Heart left ventricle (tissue), 16 donors: ENCODE data around the gene DSTN. TPM values are rescaled to one million over a fixed set of nuclear protein-coding genes. Genes with fewer than 3 reads are reported as not detected.

ENCODE experiments used
- ATAC-seq, 4 donors: fragments of 200-7000 bp; cut with Tn5 transposase; one replicate each; pipeline ENCODE4 v1.9.1; 2020 to 2022; ENCODE audit warnings: moderate library complexity in 4 of 4, mild to moderate bottlenecking in 3 of 4, moderate number of reproducible peaks in 1 of 4
- DNase-seq, 5 donors: peaks; one replicate each; pipeline ENCODE4 v3.0.0-alpha.2; 2020
- H3K27ac ChIP-seq, 12 donors: fragments of 200-600 bp; sonication (generic) in 4 of 12; one replicate each; pipeline versions ENCODE4 v1.5.0 to v1.8.0; 2016 to 2022; ENCODE audit warnings: mild to moderate bottlenecking in 2 of 12
- H3K27me3 ChIP-seq, 9 donors: fragments of 200-600 bp; sonication (generic) in 2 of 9; one replicate each; pipeline versions ENCODE4 v1.5.1 to v1.8.0; 2016 to 2022; ENCODE audit warnings: mild to moderate bottlenecking in 3 of 9
- H3K36me3 ChIP-seq, 9 donors: fragments of 200-600 bp; sonication (generic) in 2 of 9; one replicate each; pipeline versions ENCODE4 v1.5.0 to v1.8.0; 2018 to 2022; ENCODE audit warnings: mild to moderate bottlenecking in 2 of 9
- H3K4me1 ChIP-seq, 12 donors: fragments of 200-600 bp; sonication (generic) in 4 of 12; one replicate each; pipeline versions ENCODE4 v1.5.0 to v1.8.0; 2016 to 2022; ENCODE audit warnings: mild to moderate bottlenecking in 3 of 12
- H3K4me3 ChIP-seq, 12 donors: fragments of 200-600 bp; sonication (generic) in 4 of 12; one replicate each; pipeline versions ENCODE4 v1.5.0 to v1.8.0; 2017 to 2022; ENCODE audit warnings: mild to moderate bottlenecking in 9 of 12, moderate library complexity in 4 of 12
- H3K9me3 ChIP-seq, 12 donors: fragments of 200-600 bp; sonication (generic) in 4 of 12; one replicate each; pipeline versions ENCODE4 v1.5.0 to v1.8.0; 2016 to 2022; ENCODE audit warnings: mild to moderate bottlenecking in 1 of 12
- POLR2A ChIP-seq, 2 donors: fragments of 450-650 bp; IDR thresholded peaks; one replicate each; pipeline ENCODE4 v1.6.1; 2017; ENCODE audit warnings: antibody characterized with exemption in 2 of 2, mild to moderate bottlenecking in 2 of 2, moderate library complexity in 2 of 2
- WGBS, 4 donors: extraction: QIAGEN DNeasy Blood & Tissue Kit in 2 of 4; methylation state at CpG; one replicate each; pipeline versions ENCODE4 v1.1.5 to v1.1.7; 2013 to 2018; 5-methylcytosine and 5-hydroxymethylcytosine counted together
- intact Hi-C, 10 donors: fragments of 100-400 bp; cut with DNase I; formaldehyde crosslinking; loops; one replicate each; pipeline versions ENCODE4 v1.11.1 to v1.14.2; 2022
- polyA plus RNA-seq, 2 donors: library from polyadenylated mRNA; stranded (reverse); fragments of 200-250 nt; gene quantifications; one replicate each; pipeline ENCODE4 v1.2.3, GENCODE V29; 2013
- total RNA-seq, 9 donors: library from RNA; depleted of rRNA in 2 of 9; stranded (reverse); fragments of >200 nt in 2 of 9; fragmentation: NEBNext Ultra II Directional in 3 of 9; extraction: Animal tissue kit (Norgen Biotek cat#: 25700) in 3 of 9; gene quantifications; one replicate each; pipeline versions ENCODE4 v1.1.0 to v1.2.4, GENCODE V29; 2016 to 2023
- TF ChIP-seq, protein P1 (sequence below), 12 donors: fragments of 200-600 bp; sonication (generic) in 4 of 12; IDR thresholded peaks; one replicate each; pipeline versions ENCODE4 v1.5.0 to v1.8.0; 2018 to 2022; ENCODE audit warnings: antibody characterized with exemption in 12 of 12, mild to moderate bottlenecking in 5 of 12
- donor health status: ischemic (EF 13 %, LVEDD 7.1; RV severe dilation, severe dysfunction).
- donor health status: healthy with polysubstance abuse.
- donor health status: DM: no; HTN: yes; CAD: no.
- donor health status: DM: no; HTN: no; CAD: no.
- donor health status: ischemic (EF 25% LVEDD 6.9; RV normal size, moderate dysfunction).
- donor health status: ischemic (EF 25% LVEDD 5.7; RV mildly dilated, moderate dysfunction).
- donor health status: healthy.
- donor health status: DM: yes; HTN: yes; CAD: no.
- donor health status: ischemic (EF 35%, LVEDD 5.7; RV mildly dilated, moderate dysfunction).
- donor health status: nonischemic (EF 11% LVEDD 7.7; RV severe dilation, severe dysfunction).
- donor health status: DM: yes; HTN: yes; CAD: no.
- donor health status: PGD.
- donor health status: ischemic (EF 29% LVEDD 5.4; RV normal size, mild dysfunction).
- donor health status: nonischemic (EF 23%, LVEDD 6.1; RV moderate dilation, normal function).

The DSTN gene
- total and polyA plus RNA-seq, 11 donors = 447 to 738 (median 546) TPM

DNA sequence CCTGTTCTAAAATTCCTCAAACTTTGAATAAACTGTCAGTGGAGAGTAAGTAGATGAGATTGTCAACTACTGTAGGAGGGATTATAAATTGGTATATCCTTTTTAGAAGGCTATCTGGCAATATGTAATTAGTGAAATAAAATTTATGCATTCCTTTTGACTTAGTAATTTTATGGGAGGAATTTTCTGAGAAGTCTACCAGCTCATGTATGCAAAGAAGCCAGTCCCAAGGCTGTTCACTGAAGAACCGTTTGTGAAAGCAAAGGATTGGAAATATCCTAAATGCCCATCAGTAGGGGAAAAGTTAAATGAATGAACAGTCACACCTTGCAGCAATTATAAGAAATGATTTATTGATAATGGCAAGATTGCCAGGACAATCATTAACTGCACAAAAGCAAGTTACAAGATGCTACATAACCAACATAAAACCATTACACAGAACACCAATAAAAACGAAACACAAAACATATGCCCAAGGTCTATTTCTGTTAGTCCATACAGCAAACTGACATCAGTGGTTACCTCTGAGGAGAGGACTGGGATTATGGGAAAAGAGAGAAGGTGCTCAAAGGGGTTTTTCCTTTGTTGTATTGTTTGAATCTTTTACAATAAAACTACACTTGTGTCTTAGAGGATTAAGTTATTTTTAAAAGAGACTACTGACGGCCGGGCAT is 4.6 kb upstream of the DSTN start:
- no peak for DNase-seq
- TF ChIP-seq POLR2A (IDR thresholded peaks at IDR 0.05) = no peak
- TF ChIP-seq, protein P1, sequence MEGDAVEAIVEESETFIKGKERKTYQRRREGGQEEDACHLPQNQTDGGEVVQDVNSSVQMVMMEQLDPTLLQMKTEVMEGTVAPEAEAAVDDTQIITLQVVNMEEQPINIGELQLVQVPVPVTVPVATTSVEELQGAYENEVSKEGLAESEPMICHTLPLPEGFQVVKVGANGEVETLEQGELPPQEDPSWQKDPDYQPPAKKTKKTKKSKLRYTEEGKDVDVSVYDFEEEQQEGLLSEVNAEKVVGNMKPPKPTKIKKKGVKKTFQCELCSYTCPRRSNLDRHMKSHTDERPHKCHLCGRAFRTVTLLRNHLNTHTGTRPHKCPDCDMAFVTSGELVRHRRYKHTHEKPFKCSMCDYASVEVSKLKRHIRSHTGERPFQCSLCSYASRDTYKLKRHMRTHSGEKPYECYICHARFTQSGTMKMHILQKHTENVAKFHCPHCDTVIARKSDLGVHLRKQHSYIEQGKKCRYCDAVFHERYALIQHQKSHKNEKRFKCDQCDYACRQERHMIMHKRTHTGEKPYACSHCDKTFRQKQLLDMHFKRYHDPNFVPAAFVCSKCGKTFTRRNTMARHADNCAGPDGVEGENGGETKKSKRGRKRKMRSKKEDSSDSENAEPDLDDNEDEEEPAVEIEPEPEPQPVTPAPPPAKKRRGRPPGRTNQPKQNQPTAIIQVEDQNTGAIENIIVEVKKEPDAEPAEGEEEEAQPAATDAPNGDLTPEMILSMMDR (IDR thresholded peaks at IDR 0.05) = no peak
- peaks cover 0 to 23% (median 10%) of the 10 kb centered on the region in 12 donors for H3K4me1 ChIP-seq
- intact Hi-C loops = no loop called here
- no peaks in the 10 kb centered on the region for H3K36me3 ChIP-seq
- 76 to 82% (median 80%) methylated on average over 4 of the region's 4 CpGs for WGBS, 4 donors
- H3K27ac ChIP-seq = peak overlapping the region in 1 of 12 donors; percentile 100
- H3K9me3 ChIP-seq = no peaks in the 10 kb centered on the region
- ATAC-seq = no peak
- no peaks in the 10 kb centered on the region for H3K27me3 ChIP-seq
- no peak overlapping the region for H3K4me3 ChIP-seq

DNA sequence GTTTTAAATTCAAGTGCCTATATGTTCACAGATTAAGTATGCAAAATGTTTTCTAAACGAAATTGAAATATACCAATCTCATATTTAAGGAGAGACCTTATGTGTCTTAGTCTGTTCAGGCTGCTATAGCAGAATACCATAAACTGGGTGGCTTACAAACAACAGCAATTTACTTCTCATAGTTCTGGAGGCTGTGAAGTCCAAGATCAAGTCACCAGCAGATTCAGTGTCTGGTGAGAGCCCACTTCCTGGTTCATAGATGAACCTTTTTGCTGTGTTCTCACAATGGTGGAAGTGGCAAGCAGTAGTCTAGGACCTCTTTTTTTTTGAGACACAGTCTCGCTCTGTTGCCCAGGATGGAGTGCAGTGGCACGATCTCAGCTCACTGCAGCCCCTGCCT is 3.5 kb upstream of the DSTN start:
- WGBS, 4 donors = 85 to 97% (median 92%) methylated on average over 3 of the region's 3 CpGs
- H3K4me3 ChIP-seq = no peak overlapping the region
- DNase-seq (no peak), ATAC-seq (no peak)
- H3K9me3 ChIP-seq = no peaks in the 10 kb centered on the region
- peak overlapping the region in 1 of 12 donors; percentile 100 for H3K27ac ChIP-seq
- intact Hi-C loops = no loop called here
- no peaks in the 10 kb centered on the region for H3K27me3 ChIP-seq
- no peak for TF ChIP-seq POLR2A (IDR thresholded peaks at IDR 0.05)
- TF ChIP-seq, protein P1 (IDR thresholded peaks at IDR 0.05) = no peak
- no peaks in the 10 kb centered on the region for H3K36me3 ChIP-seq
- peaks cover 0 to 23% (median 14%) of the 10 kb centered on the region in 12 donors for H3K4me1 ChIP-seq

DNA sequence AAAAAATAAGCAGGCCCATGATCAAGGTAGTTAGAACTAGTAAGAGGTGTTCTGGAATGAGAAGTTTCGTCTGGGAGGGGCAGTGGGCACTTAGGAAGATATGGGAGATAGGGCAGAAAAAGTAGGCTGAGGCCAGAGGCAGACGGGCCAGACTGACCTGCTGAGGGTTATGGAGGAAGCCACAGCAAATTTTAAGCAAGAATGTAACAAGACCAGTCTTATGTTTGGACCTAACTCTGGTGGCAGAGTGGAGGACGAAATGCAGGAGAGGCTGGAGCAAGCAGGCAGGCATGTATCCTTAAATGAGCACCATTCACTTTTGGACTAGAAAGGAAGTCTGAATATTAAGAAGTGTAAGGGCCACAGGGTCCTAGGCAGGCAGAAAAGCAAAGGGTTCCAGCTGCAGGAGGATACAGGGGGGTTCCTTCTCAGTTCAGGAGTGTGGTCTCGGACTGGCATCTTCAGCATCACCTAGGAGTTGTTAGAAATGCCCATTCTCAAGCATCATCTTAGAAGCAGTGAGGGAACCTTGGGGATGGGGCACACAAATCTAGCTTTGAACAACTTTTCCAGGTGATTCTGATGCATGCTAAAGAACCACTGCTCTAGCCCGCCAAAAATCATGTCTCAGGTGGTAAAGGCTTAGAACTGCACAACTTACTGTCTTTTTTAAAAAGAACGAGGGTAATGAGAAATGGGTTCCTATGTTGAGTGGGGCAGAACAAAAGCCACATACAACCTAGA is 1.7 kb upstream of the DSTN start:
- Histone ChIP-seq H3K4me1 (peaks cover 0 to 35% (median 27%) of the 10 kb centered on the region in 12 donors), H3K36me3 (no peaks in the 10 kb centered on the region), H3K27ac (peak overlapping the region; percentile 91 to 100 (median 99)), H3K9me3 (no peaks in the 10 kb centered on the region), H3K4me3 (peak overlapping the region; percentile 45 to 100 (median 93)), H3K27me3 (no peaks in the 10 kb centered on the region)
- DNase-seq (no peak), ATAC-seq (no peak)
- intact Hi-C loops = no loop called here
- TF ChIP-seq, protein P1 (IDR thresholded peaks at IDR 0.05) = no peak
- TF ChIP-seq POLR2A (IDR thresholded peaks at IDR 0.05) = no peak
- WGBS, 4 donors = 60 to 70% (median 68%) methylated on average over 6 of the region's 6 CpGs

DNA sequence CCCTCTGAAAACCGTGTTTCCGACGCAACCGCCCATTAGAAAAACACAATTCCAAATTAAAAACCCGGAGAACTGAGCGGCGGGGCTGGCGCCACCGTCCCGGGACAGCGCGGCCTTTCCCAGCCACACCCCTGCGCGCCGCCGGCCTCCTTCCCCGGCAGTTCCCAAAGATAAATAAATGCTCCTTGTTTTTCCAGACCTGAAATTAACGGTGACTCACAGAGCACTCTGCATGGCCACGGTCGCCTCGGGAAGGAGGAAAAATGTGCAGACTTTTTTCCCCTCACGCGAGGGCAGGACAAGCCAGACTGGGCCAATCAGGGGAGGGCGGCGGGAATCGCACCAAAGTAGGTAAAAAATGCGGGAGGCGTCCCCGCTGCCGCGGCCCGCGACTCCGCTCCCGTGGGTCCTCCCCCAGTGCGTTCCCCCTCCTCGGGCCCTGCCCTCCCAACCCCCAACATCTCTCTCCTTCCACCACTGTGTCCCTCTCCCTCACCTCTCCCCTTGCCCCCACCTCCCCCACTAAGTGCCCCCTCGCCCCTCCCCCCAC is 828 bp upstream of the DSTN start:
- Histone ChIP-seq H3K9me3 (no peaks in the 10 kb centered on the region), H3K36me3 (no peaks in the 10 kb centered on the region), H3K4me1 (peaks cover 0 to 40% (median 34%) of the 10 kb centered on the region in 12 donors), H3K27me3 (no peaks in the 10 kb centered on the region), H3K4me3 (peak overlapping the region; percentile 45 to 100 (median 93)), H3K27ac (peak overlapping the region; percentile 91 to 100 (median 99))
- peak; percentile 43 to 91 for TF ChIP-seq POLR2A (IDR thresholded peaks at IDR 0.05)
- TF ChIP-seq, protein P1 (IDR thresholded peaks at IDR 0.05) = no peak
- intact Hi-C loops = no loop called here
- DNase-seq (peak; percentile 89 to 93 (median 89)), ATAC-seq (peak; percentile 60 to 85 (median 82))
- WGBS, 4 donors = 1 to 2% (median 1%) methylated on average over 34 to 38 of the region's 38 CpGs
